ENCODE data around the gene TPX2. TPM values are rescaled to one million over a fixed set of nuclear protein-coding genes. Genes with fewer than 3 reads are reported as not detected.

Gene TPX2
- total and polyA plus RNA-seq, 2 of the 8 experiments (the other 6 are each of a cell fraction or from before 2014, with no cell fraction given), result 43.6 to 125 TPM

- TF ChIP-seq RNF2 (IDR thresholded peaks at IDR 0.05; ENCODE audit: borderline replicate concordance, low read depth, low read length, missing control alignments, poor library complexity, severe bottlenecking), result no peak
Observed at GRCh38 chr20:31719644-31720485, 19.2 kb upstream of the TPX2 start (continued).
